GM21717 (cell line): Measurements from ENCODE around the gene SLC18A3.

ENCODE experiments used
- ATAC-seq: cut with Tn5 transposase; IDR thresholded peaks from one replicate; pipeline ENCODE4 v1.9.1; 2021; ENCODE audit warnings: mild to moderate bottlenecking, moderate library complexity; ENCODE audit not compliant: unreplicated experiment

SLC18A3 gene

GRCh38 chr10:49611166-49611815 is 1.2 kb downstream of the SLC18A3 start:
- no peak for ATAC-seq

GRCh38 chr10:49611816-49612512 is 1.9 kb downstream of the SLC18A3 start:
- no peak for ATAC-seq

GRCh38 chr10:49612513-49613164 is 2.5 kb downstream of the SLC18A3 start:
- no peak for ATAC-seq

GRCh38 chr10:49613165-49613881 is 3.2 kb downstream of the SLC18A3 start:
- ATAC-seq: no peak

- no peak for ATAC-seq
These were observed 3.8 kb downstream of the SLC18A3 start, which contains the start of gene CHAT for GRCh38 chr10:49613882-49614241. Gene CHAT (plus strand): TSS chr10:49614037. CDS start chr10:49614190, 153 bp downstream.

- no peak for ATAC-seq
These were observed 4.4 kb downstream of the SLC18A3 start for GRCh38 chr10:49614242-49615198.

GRCh38 chr10:49615213-49615612 is 5.1 kb downstream of the SLC18A3 start:
- ATAC-seq: no peak

- ATAC-seq: no peak
These were observed 5.6 kb downstream of the SLC18A3 start for GRCh38 chr10:49615721-49616120.

GRCh38 chr10:49616421-49617101 is 6.5 kb downstream of the SLC18A3 start:
- no peak for ATAC-seq

- ATAC-seq: no peak
These were observed 7.3 kb downstream of the SLC18A3 start for GRCh38 chr10:49617121-49618020.

GRCh38 chr10:49618821-49619220 is 8.7 kb downstream of the SLC18A3 start:
- ATAC-seq: no peak

- no peak for ATAC-seq
These were observed 9.5 kb downstream of the SLC18A3 start for GRCh38 chr10:49619613-49620012.

- no peak for ATAC-seq
These were observed 10.2 kb downstream of the SLC18A3 start for GRCh38 chr10:49620286-49620810.

- ATAC-seq: no peak
These were observed 10.8 kb downstream of the SLC18A3 start for GRCh38 chr10:49620841-49621378.

GRCh38 chr10:49621561-49621960 is 11.5 kb downstream of the SLC18A3 start:
- no peak for ATAC-seq

GRCh38 chr10:49622426-49623425 is 12.6 kb downstream of the SLC18A3 start:
- no peak for ATAC-seq

GRCh38 chr10:49624629-49625028 is 14.5 kb downstream of the SLC18A3 start:
- ATAC-seq: no peak
